ENCODE data around the gene RABGAP1L.
"Not testable (repeated sequence)": the region's sequence is repeated elsewhere in the genome, so short reads cannot be mapped to it uniquely, and the experiment has no call there.

Gene RABGAP1L

GRCh38 chr1:174469687-174470086 lies 310.4 kb downstream of the RABGAP1L start:
- no peak for DNase-seq

- no peak for DNase-seq
Measured at GRCh38 chr1:174479281-174479680, 320.0 kb downstream of the RABGAP1L start.

- DNase-seq, result no peak
Measured at GRCh38 chr1:174480324-174480723, 321.0 kb downstream of the RABGAP1L start.

- DNase-seq, result no peak
Measured at GRCh38 chr1:174491606-174492005, 332.3 kb downstream of the RABGAP1L start.

GRCh38 chr1:174497478-174497877 lies 338.2 kb downstream of the RABGAP1L start:
- DNase-seq, result no peak

- not testable (repeated sequence) for DNase-seq
Measured at GRCh38 chr1:174516755-174517154, 357.4 kb downstream of the RABGAP1L start.

- DNase-seq, result no peak
Measured at GRCh38 chr1:174519844-174520243, 360.5 kb downstream of the RABGAP1L start.

- no peak for DNase-seq
Measured at GRCh38 chr1:174531751-174532150, 372.4 kb downstream of the RABGAP1L start.

GRCh38 chr1:174534789-174535188 lies 375.5 kb downstream of the RABGAP1L start:
- no peak for DNase-seq

GRCh38 chr1:174535207-174535606 lies 375.9 kb downstream of the RABGAP1L start:
- no peak for DNase-seq

GRCh38 chr1:174543421-174543820 lies 384.1 kb downstream of the RABGAP1L start:
- not testable (repeated sequence) for DNase-seq

GRCh38 chr1:174550296-174550695 lies 391.0 kb downstream of the RABGAP1L start:
- no peak for DNase-seq

GRCh38 chr1:174556392-174556791 lies 397.1 kb downstream of the RABGAP1L start:
- DNase-seq, result no peak

GRCh38 chr1:174568551-174568950 lies 409.2 kb downstream of the RABGAP1L start:
- no peak for DNase-seq

- DNase-seq, result no peak
Measured at GRCh38 chr1:174569240-174569639, 409.9 kb downstream of the RABGAP1L start.

- DNase-seq, result no peak
Measured at GRCh38 chr1:174572771-174573170, 413.5 kb downstream of the RABGAP1L start.

GRCh38 chr1:174576120-174576519 lies 416.8 kb downstream of the RABGAP1L start:
- not testable (repeated sequence) for DNase-seq

GRCh38 chr1:174577681-174578080 lies 418.4 kb downstream of the RABGAP1L start:
- no peak for DNase-seq

- no peak for DNase-seq
Measured at GRCh38 chr1:174580801-174581200, 421.5 kb downstream of the RABGAP1L start.

- no peak for DNase-seq
Measured at GRCh38 chr1:174583316-174583715, 424.0 kb downstream of the RABGAP1L start.

GRCh38 chr1:174584071-174584470 lies 424.8 kb downstream of the RABGAP1L start:
- DNase-seq, result no peak

GRCh38 chr1:174588618-174589017 lies 429.3 kb downstream of the RABGAP1L start:
- DNase-seq, result not testable (repeated sequence)

GRCh38 chr1:174605198-174605597 lies 445.9 kb downstream of the RABGAP1L start:
- DNase-seq, result no peak

GRCh38 chr1:174606471-174606870 lies 447.2 kb downstream of the RABGAP1L start:
- no peak for DNase-seq

- not testable (repeated sequence) for DNase-seq
Measured at GRCh38 chr1:174617905-174618304, 458.6 kb downstream of the RABGAP1L start.

Measured in activated CD8-positive, alpha-beta memory T cell treated with anti-CD3 and anti-CD28 coated beads, Interleukin-2, amount 50 U/mL, for 48 hours (primary cell).